ENCODE results near the gene PHYHD1.

DNA sequence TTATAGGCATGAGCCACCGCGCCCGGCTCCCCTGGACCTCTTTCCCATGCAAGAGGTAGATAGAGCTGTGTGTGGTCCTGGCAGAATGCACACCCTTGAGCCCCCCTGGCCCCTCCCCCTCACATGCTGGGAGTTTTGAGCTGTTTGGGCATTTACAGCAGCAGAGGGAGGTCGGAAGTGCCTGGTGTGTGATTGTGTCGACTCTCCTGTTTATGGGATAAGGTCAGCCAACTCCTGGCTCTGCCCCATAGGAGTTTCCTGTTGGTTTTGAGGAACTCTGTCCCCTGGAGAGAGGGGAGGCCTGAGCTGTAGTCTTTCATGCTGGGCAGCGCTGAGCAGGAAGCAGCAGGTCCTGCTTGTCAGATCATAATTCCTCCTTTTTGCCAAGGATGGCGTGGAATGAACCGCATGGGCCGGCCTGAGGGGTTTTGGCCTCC is 32.9 kb upstream of the PHYHD1 start:
- TF ChIP-seq, protein P1, sequence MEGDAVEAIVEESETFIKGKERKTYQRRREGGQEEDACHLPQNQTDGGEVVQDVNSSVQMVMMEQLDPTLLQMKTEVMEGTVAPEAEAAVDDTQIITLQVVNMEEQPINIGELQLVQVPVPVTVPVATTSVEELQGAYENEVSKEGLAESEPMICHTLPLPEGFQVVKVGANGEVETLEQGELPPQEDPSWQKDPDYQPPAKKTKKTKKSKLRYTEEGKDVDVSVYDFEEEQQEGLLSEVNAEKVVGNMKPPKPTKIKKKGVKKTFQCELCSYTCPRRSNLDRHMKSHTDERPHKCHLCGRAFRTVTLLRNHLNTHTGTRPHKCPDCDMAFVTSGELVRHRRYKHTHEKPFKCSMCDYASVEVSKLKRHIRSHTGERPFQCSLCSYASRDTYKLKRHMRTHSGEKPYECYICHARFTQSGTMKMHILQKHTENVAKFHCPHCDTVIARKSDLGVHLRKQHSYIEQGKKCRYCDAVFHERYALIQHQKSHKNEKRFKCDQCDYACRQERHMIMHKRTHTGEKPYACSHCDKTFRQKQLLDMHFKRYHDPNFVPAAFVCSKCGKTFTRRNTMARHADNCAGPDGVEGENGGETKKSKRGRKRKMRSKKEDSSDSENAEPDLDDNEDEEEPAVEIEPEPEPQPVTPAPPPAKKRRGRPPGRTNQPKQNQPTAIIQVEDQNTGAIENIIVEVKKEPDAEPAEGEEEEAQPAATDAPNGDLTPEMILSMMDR (IDR thresholded peaks at IDR 0.05): no peak
- no peak for TF ChIP-seq POLR2A (IDR thresholded peaks at IDR 0.05)
